ENCODE measurements around the gene PRR15. TPM values are rescaled to one million over a fixed set of nuclear protein-coding genes. Genes with fewer than 3 reads are reported as not detected.
A peak's percentile ranks its signal among the peaks of the same experiment; 100 is the strongest.

The PRR15 gene
- total RNA-seq, 4 donors from 2014 or later = 53.3 to 443 (median 294) TPM

GRCh38 chr7:29588212-29588611, 24.6 kb downstream of the PRR15 start:
- no peak overlapping the region for H3K4me3 ChIP-seq
- no peaks in the 10 kb centered on the region for H3K36me3 ChIP-seq
- DNase-seq = peak; percentile 59
- no peaks in the 10 kb centered on the region for H3K27me3 ChIP-seq
- H3K9me3 ChIP-seq = no peaks in the 10 kb centered on the region
- peak overlapping the region; percentile 74 to 80 (median 76) for H3K27ac ChIP-seq
- WGBS, 2 donors (ENCODE audit: low coverage in 1 of 2) = 73% methylated on average over 2 of the region's 2 CpGs; no CpG with 5 or more reads in 1 of the 2 donors
- intact Hi-C loops (cut with DNase I; ENCODE audit: low total_unique reads) (no loop called here), in situ Hi-C loops (cut with MboI; ENCODE audit: low pct_ligation_motif_present in 1 of 4, low pct_unique_long_range_greater_than_20kb in 1 of 4, low sequenced_read_pairs in 3 of 4) (no loop called here)
- TF ChIP-seq EP300 (IDR thresholded peaks at IDR 0.05; ENCODE audit: low read depth) (no peak), POLR2AphosphoS5 (IDR thresholded peaks at IDR 0.05) (no peak), POLR2A (IDR thresholded peaks at IDR 0.05) (no peak), CTCF (IDR thresholded peaks at IDR 0.05) (no peak)
- H3K4me1 ChIP-seq = peaks cover 4 to 36% (median 23%) of the 10 kb centered on the region in 4 donors

GRCh38 chr7:29588900-29589696, 25.5 kb downstream of the PRR15 start:
- Histone ChIP-seq H3K4me1 (peaks cover 4 to 44% (median 27%) of the 10 kb centered on the region in 4 donors), H3K9me3 (no peaks in the 10 kb centered on the region), H3K4me3 (no peak overlapping the region), H3K27ac (peak overlapping the region; percentile 74 to 80 (median 76)), H3K27me3 (no peaks in the 10 kb centered on the region), H3K36me3 (no peaks in the 10 kb centered on the region)
- in situ Hi-C loops (cut with MboI; ENCODE audit: low pct_ligation_motif_present in 1 of 4, low pct_unique_long_range_greater_than_20kb in 1 of 4, low sequenced_read_pairs in 3 of 4) = no loop called here
- TF ChIP-seq EP300 (IDR thresholded peaks at IDR 0.05; ENCODE audit: low read depth) (no peak), CTCF (IDR thresholded peaks at IDR 0.05) (peak; percentile 73 to 80 (median 78))
- intact Hi-C loops (cut with DNase I; ENCODE audit: low total_unique reads) = no loop called here
- DNase-seq = peak; percentile 53
- 0 to 70% methylated on average over 2 to 8 of the region's 8 CpGs for WGBS, 2 donors (ENCODE audit: low coverage in 1 of 2)

GRCh38 chr7:29592866-29593265, 29.2 kb downstream of the PRR15 start:
- peaks cover 4 to 30% (median 16%) of the 10 kb centered on the region in 4 donors for H3K4me1 ChIP-seq
- 46 to 61% methylated on average over 2 of the region's 2 CpGs for WGBS, 2 donors (ENCODE audit: low coverage in 1 of 2)
- intact Hi-C loops (cut with DNase I; ENCODE audit: low total_unique reads) (no loop called here), in situ Hi-C loops (cut with MboI; ENCODE audit: low pct_ligation_motif_present in 1 of 4, low pct_unique_long_range_greater_than_20kb in 1 of 4, low sequenced_read_pairs in 3 of 4) (no loop called here)
- H3K9me3 ChIP-seq = no peaks in the 10 kb centered on the region
- no peaks in the 10 kb centered on the region for H3K27me3 ChIP-seq
- peak overlapping the region; percentile 0 to 61 (median 49) for H3K27ac ChIP-seq
- no peak overlapping the region for H3K4me3 ChIP-seq
- TF ChIP-seq POLR2A (IDR thresholded peaks at IDR 0.05) (no peak), POLR2AphosphoS5 (IDR thresholded peaks at IDR 0.05) (peak in 1 of 3 donors; percentile 34), CTCF (IDR thresholded peaks at IDR 0.05) (peak in 1 of 5 experiments; percentile 30), EP300 (IDR thresholded peaks at IDR 0.05; ENCODE audit: low read depth) (no peak)
- no peak for DNase-seq
- no peaks in the 10 kb centered on the region for H3K36me3 ChIP-seq

GRCh38 chr7:29593459-29593858, 29.8 kb downstream of the PRR15 start:
- peak overlapping the region; percentile 0 to 61 (median 49) for H3K27ac ChIP-seq
- TF ChIP-seq EP300 (IDR thresholded peaks at IDR 0.05; ENCODE audit: low read depth) = no peak
- no peak for TF ChIP-seq CTCF (IDR thresholded peaks at IDR 0.05)
- no peak for TF ChIP-seq POLR2A (IDR thresholded peaks at IDR 0.05)
- TF ChIP-seq POLR2AphosphoS5 (IDR thresholded peaks at IDR 0.05) = no peak
- no peak for DNase-seq
- in situ Hi-C loops (cut with MboI; ENCODE audit: low pct_ligation_motif_present in 1 of 4, low pct_unique_long_range_greater_than_20kb in 1 of 4, low sequenced_read_pairs in 3 of 4) (no loop called here), intact Hi-C loops (cut with DNase I; ENCODE audit: low total_unique reads) (no loop called here)
- H3K36me3 ChIP-seq = no peaks in the 10 kb centered on the region
- no peak overlapping the region for H3K4me3 ChIP-seq
- H3K27me3 ChIP-seq = no peaks in the 10 kb centered on the region
- H3K4me1 ChIP-seq = peaks cover 4 to 30% (median 11%) of the 10 kb centered on the region in 4 donors
- no peaks in the 10 kb centered on the region for H3K9me3 ChIP-seq

All from transverse colon (tissue), 4 donors.